ENCODE measurements around the gene DAB1. TPM values are rescaled to one million over a fixed set of nuclear protein-coding genes. Genes with fewer than 3 reads are reported as not detected.

DAB1 gene
- total and polyA plus RNA-seq, 2 of the 8 experiments (the other 6 are each of a cell fraction or from before 2014, with no cell fraction given), result 4.4 to 11.8 TPM

DNA sequence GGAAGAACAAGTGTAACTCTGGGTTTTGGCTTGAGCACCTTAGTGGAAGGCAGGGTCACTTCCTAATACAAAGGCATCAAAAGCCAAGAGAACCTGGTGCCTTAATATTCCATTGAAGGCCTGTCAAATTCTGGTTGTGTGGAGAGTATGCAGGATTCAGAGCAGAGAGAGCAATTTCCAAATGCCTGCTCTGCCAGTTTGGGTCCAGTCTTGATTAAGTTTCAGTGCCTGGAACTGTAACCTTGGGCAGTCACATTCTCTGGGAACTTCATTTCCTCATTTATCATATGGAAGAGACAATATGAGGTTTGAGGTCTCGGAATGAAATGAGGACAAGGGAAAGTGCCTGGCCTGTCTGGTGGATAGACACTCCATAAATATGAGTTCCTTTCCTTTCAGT lies 260.1 kb downstream of the DAB1 start:
- no peak overlapping the region; the same call in 1 of the 2 replicates for H2BK15ac ChIP-seq (ENCODE audit: low read length)
- ChIA-PET POLR2A (ENCODE audit: partially characterized antibody) (no interaction called here), CTCF (ENCODE audit: partially characterized antibody) (no interaction called here)
- TF ChIP-seq HDAC2 (IDR thresholded peaks at IDR 0.05; ENCODE audit: borderline replicate concordance in 1 of 2, low read depth in 2 of 2, low read length in 2 of 2) (no peak), BRCA1 (IDR thresholded peaks at IDR 0.05; ENCODE audit: low read depth, low read length) (no peak), CHD2 (IDR thresholded peaks at IDR 0.05; ENCODE audit: low read length) (no peak), SIRT6 (IDR thresholded peaks at IDR 0.05; ENCODE audit: low read length) (no peak), CBX8 (IDR thresholded peaks at IDR 0.05; ENCODE audit: borderline replicate concordance, low read depth, low read length) (no peak), YY1 (IDR thresholded peaks at IDR 0.05; ENCODE audit: low read depth, low read length) (no peak)
- peaks cover 0 to 12% (median 10%) of the 10 kb centered on the region in 4 experiments; a peak in 4 of 7 replicates for H3K4me1 ChIP-seq (replicated peaks in 1 of 4; ENCODE audit: control insufficient read depth in 3 of 4, insufficient read depth in 4 of 4, low read length in 3 of 4)
- H2AFZ ChIP-seq (ENCODE audit: low read length), result no peak overlapping the region
- FAIRE-seq, result no peak
- H2BK20ac ChIP-seq (ENCODE audit: low read length), result no peak overlapping the region
- no peak overlapping the region for H2BK5ac ChIP-seq (ENCODE audit: low read depth, low read length)
- H3K4me2 ChIP-seq (ENCODE audit: insufficient read depth in 1 of 2, low read depth in 2 of 2, low read length in 2 of 2), result no peak overlapping the region
- no peak overlapping the region for H2BK120ac ChIP-seq (replicated peaks; ENCODE audit: low read depth, low read length)
- H3K23me2 ChIP-seq (ENCODE audit: low read depth, low read length), result no peaks in the 10 kb centered on the region
- no peak for DNase-seq (ENCODE audit: low read depth in 1 of 2, low spot score in 2 of 2)
- no peak overlapping the region for H3K14ac ChIP-seq (ENCODE audit: insufficient read length)
- H3K27ac ChIP-seq (ENCODE audit: low read depth, low read length), result no peak overlapping the region
- no peak overlapping the region for H4K5ac ChIP-seq (ENCODE audit: insufficient read length, low read depth, low read length)
- no peak overlapping the region for H3K56ac ChIP-seq (replicated peaks; ENCODE audit: insufficient read length, low read depth, low read length)
- no peak overlapping the region for H2AK5ac ChIP-seq (ENCODE audit: low read depth, low read length)
- no peaks in the 10 kb centered on the region for H3K9me3 ChIP-seq (ENCODE audit: insufficient read depth in 2 of 2, low read depth in 1 of 2, low read length in 1 of 2)
- no peaks in the 10 kb centered on the region for H3K79me1 ChIP-seq (ENCODE audit: low read depth, low read length)
- no peaks in the 10 kb centered on the region for H3K27me3 ChIP-seq (replicated peaks in 1 of 4; ENCODE audit: control insufficient read depth in 3 of 4, extremely low read depth in 1 of 4, insufficient read depth in 3 of 4, low read length in 3 of 4)
- H2BK12ac ChIP-seq (ENCODE audit: low read depth, low read length), result no peak overlapping the region
- H3K23ac ChIP-seq (ENCODE audit: insufficient read length), result no peak overlapping the region
- H3K36me3 ChIP-seq (ENCODE audit: control insufficient read depth in 2 of 4, insufficient read depth in 4 of 4, low read length in 3 of 4), result no peaks in the 10 kb centered on the region
- H3K79me2 ChIP-seq (ENCODE audit: control insufficient read depth in 1 of 2, insufficient read depth in 2 of 2, low read length in 2 of 2), result no peaks in the 10 kb centered on the region
- H3K9ac ChIP-seq (replicated peaks in 1 of 4; ENCODE audit: extremely low read depth in 1 of 4, low read depth in 3 of 4, low read length in 3 of 4), result no peak overlapping the region
- no peak overlapping the region for H4K8ac ChIP-seq (ENCODE audit: extremely low read depth, insufficient read depth, low read length)
- no peaks in the 10 kb centered on the region for H4K20me1 ChIP-seq (replicated peaks in 1 of 2; ENCODE audit: control insufficient read depth in 1 of 2, insufficient read depth in 2 of 2, low read length in 2 of 2)
- no peak overlapping the region for H4K91ac ChIP-seq (replicated peaks; ENCODE audit: insufficient read length, low read length)
- no peak overlapping the region for H3K4me3 ChIP-seq (ENCODE audit: extremely low read depth in 1 of 4, insufficient read depth in 2 of 4, low read depth in 3 of 4, low read length in 4 of 4)
- 100% methylated on average over 1 of the region's 1 CpG; no CpG with 5 or more reads in 1 of the 2 experiments for WGBS, 2 experiments (ENCODE audit: extremely low coverage in 1 of 2, insufficient coverage in 1 of 2, insufficient read length in 1 of 2, insufficient replicate concordance in 2 of 2, low coverage in 1 of 2, low lambda C conversion rate in 2 of 2, missing lambda C conversion rate in 1 of 2)
- no peak overlapping the region for H3K4ac ChIP-seq (replicated peaks; ENCODE audit: insufficient read length, low read depth, low read length)
- no peak overlapping the region for H3K18ac ChIP-seq (ENCODE audit: extremely low read depth, low read length)

Data from H1 (cell line).